ENCODE results near the gene RMDN3. TPM values are rescaled to one million over a fixed set of nuclear protein-coding genes. Genes with fewer than 3 reads are reported as not detected.

The RMDN3 gene
- total and polyA plus RNA-seq, 2 experiments from 2014 or later = 26.0 to 46.8 TPM

GRCh38 chr15:40767838-40768500 lies 12.9 kb upstream of the RMDN3 start:
- Histone ChIP-seq H3K4me1 (ENCODE audit: insufficient read depth) (peaks cover 37% of the 10 kb centered on the region), H3K79me2 (no peaks in the 10 kb centered on the region), H3K9me2 (replicated peaks; ENCODE audit: insufficient read depth) (no peaks in the 10 kb centered on the region), H3K9me3 (ENCODE audit: low read depth) (no peaks in the 10 kb centered on the region), H3K4me2 (no peak overlapping the region), H3K36me3 (replicated peaks; ENCODE audit: insufficient read depth, low read depth) (no peaks in the 10 kb centered on the region), H4K20me1 (ENCODE audit: insufficient read depth, poor library complexity, severe bottlenecking) (no peaks in the 10 kb centered on the region), H2AFZ (no peak overlapping the region), H3K27ac (no peak overlapping the region), H3K27me3 (no peaks in the 10 kb centered on the region), H3K4me3 (no peak overlapping the region)
- no peak for DNase-seq (ENCODE audit: low spot score)
- TF ChIP-seq EZH2 (IDR thresholded peaks at IDR 0.05; ENCODE audit: borderline replicate concordance) (no peak), EZH2phosphoT487 (IDR thresholded peaks at IDR 0.05; ENCODE audit: low read depth, severe bottlenecking, unreplicated experiment) (no peak)
- TF ChIP-seq, protein P1, sequence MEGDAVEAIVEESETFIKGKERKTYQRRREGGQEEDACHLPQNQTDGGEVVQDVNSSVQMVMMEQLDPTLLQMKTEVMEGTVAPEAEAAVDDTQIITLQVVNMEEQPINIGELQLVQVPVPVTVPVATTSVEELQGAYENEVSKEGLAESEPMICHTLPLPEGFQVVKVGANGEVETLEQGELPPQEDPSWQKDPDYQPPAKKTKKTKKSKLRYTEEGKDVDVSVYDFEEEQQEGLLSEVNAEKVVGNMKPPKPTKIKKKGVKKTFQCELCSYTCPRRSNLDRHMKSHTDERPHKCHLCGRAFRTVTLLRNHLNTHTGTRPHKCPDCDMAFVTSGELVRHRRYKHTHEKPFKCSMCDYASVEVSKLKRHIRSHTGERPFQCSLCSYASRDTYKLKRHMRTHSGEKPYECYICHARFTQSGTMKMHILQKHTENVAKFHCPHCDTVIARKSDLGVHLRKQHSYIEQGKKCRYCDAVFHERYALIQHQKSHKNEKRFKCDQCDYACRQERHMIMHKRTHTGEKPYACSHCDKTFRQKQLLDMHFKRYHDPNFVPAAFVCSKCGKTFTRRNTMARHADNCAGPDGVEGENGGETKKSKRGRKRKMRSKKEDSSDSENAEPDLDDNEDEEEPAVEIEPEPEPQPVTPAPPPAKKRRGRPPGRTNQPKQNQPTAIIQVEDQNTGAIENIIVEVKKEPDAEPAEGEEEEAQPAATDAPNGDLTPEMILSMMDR (IDR thresholded peaks at IDR 0.05; ENCODE audit: poor library complexity) = no peak
- WGBS (ENCODE audit: low lambda C conversion rate, missing lambda C conversion rate) = 97% methylated on average over 26 of the region's 29 CpGs

GRCh38 chr15:40766906-40767837 lies 12.1 kb upstream of the RMDN3 start:
- Histone ChIP-seq H3K27ac (no peak overlapping the region), H3K79me2 (no peaks in the 10 kb centered on the region), H3K36me3 (replicated peaks; ENCODE audit: insufficient read depth, low read depth) (no peaks in the 10 kb centered on the region), H2AFZ (no peak overlapping the region), H4K20me1 (ENCODE audit: insufficient read depth, poor library complexity, severe bottlenecking) (no peaks in the 10 kb centered on the region), H3K9me2 (replicated peaks; ENCODE audit: insufficient read depth) (no peaks in the 10 kb centered on the region), H3K4me2 (no peak overlapping the region), H3K9me3 (ENCODE audit: low read depth) (no peaks in the 10 kb centered on the region), H3K4me1 (ENCODE audit: insufficient read depth) (peaks cover 43% of the 10 kb centered on the region), H3K27me3 (no peaks in the 10 kb centered on the region), H3K4me3 (no peak overlapping the region)
- TF ChIP-seq, protein P1 (IDR thresholded peaks at IDR 0.05; ENCODE audit: poor library complexity) = no peak
- DNase-seq (ENCODE audit: low spot score) = no peak
- WGBS (ENCODE audit: low lambda C conversion rate, missing lambda C conversion rate) = 95% methylated on average over 32 of the region's 32 CpGs

GRCh38 chr15:40766194-40766815 lies 11.3 kb upstream of the RMDN3 start:
- 82% methylated on average over 7 of the region's 7 CpGs for WGBS (ENCODE audit: low lambda C conversion rate, missing lambda C conversion rate)
- peak overlapping the region; percentile 97 for H3K27ac ChIP-seq
- no peaks in the 10 kb centered on the region for H3K36me3 ChIP-seq (replicated peaks; ENCODE audit: insufficient read depth, low read depth)

More at GRCh38 chr15:40766194-40766815, 11.3 kb upstream of the RMDN3 start:
- Histone ChIP-seq H3K4me3 (no peak overlapping the region), H2AFZ (no peak overlapping the region), H3K27me3 (no peaks in the 10 kb centered on the region), H4K20me1 (ENCODE audit: insufficient read depth, poor library complexity, severe bottlenecking) (no peaks in the 10 kb centered on the region), H3K79me2 (no peaks in the 10 kb centered on the region), H3K4me2 (peak overlapping the region; percentile 93), H3K4me1 (ENCODE audit: insufficient read depth) (peaks cover 43% of the 10 kb centered on the region), H3K9me3 (ENCODE audit: low read depth) (no peaks in the 10 kb centered on the region), H3K9me2 (replicated peaks; ENCODE audit: insufficient read depth) (no peaks in the 10 kb centered on the region)
- TF ChIP-seq, protein P1 (IDR thresholded peaks at IDR 0.05; ENCODE audit: poor library complexity) = no peak
- TF ChIP-seq EZH2phosphoT487 (IDR thresholded peaks at IDR 0.05; ENCODE audit: low read depth, severe bottlenecking, unreplicated experiment) = no peak
- no peak for TF ChIP-seq EZH2 (IDR thresholded peaks at IDR 0.05; ENCODE audit: borderline replicate concordance)
- DNase-seq (ENCODE audit: low spot score) = no peak
